Epithelial cell of proximal tubule (primary cell): ENCODE results near the gene ACOT12. TPM values are rescaled to one million over a fixed set of nuclear protein-coding genes. Genes with fewer than 3 reads are reported as not detected.
A peak's percentile ranks its signal among the peaks of the same experiment; 100 is the strongest.

ENCODE experiments used
- DNase-seq: peaks from one replicate; pipeline ENCODE4 v3.0.0-alpha.2; 2011; ENCODE audit warnings: low read depth
- H3K4me3 ChIP-seq: 2 replicates; pipeline ENCODE4 v1.5.1; 2011; ENCODE audit warnings: low read depth, mild to moderate bottlenecking, low read length
- CTCF ChIP-seq: conservative IDR thresholded peaks from 2 replicates; pipeline ENCODE4 v1.5.1; 2012; ENCODE audit warnings: low read depth, mild to moderate bottlenecking, low read length
- total RNA-seq: library from RNA; depleted of rRNA; stranded (reverse); fragments of >200 nt; gene quantifications from 2 replicates; pipeline ENCODE4 v1.2.3, GENCODE V29; 2015

The ACOT12 gene
- total RNA-seq, 1 donor from 2014 or later: not detected

- no peak for TF ChIP-seq CTCF
- no peak for DNase-seq
- no peak overlapping the region for H3K4me3 ChIP-seq
These were observed 32.6 kb upstream of the ACOT12 start for GRCh38 chr5:81426359-81427030.

- TF ChIP-seq CTCF: peak; percentile 60
- DNase-seq: no peak
- no peak overlapping the region for H3K4me3 ChIP-seq
These were observed 31.6 kb upstream of the ACOT12 start for GRCh38 chr5:81425569-81425968.

GRCh38 chr5:81424728-81425127, 30.8 kb upstream of the ACOT12 start:
- DNase-seq: no peak
- no peak overlapping the region for H3K4me3 ChIP-seq
- no peak for TF ChIP-seq CTCF

GRCh38 chr5:81422671-81423070, 28.7 kb upstream of the ACOT12 start:
- DNase-seq: peak; percentile 15
- TF ChIP-seq CTCF: no peak
- no peak overlapping the region for H3K4me3 ChIP-seq

- no peak for TF ChIP-seq CTCF
These were observed 26.2 kb upstream of the ACOT12 start for GRCh38 chr5:81420039-81420667.

DNA sequence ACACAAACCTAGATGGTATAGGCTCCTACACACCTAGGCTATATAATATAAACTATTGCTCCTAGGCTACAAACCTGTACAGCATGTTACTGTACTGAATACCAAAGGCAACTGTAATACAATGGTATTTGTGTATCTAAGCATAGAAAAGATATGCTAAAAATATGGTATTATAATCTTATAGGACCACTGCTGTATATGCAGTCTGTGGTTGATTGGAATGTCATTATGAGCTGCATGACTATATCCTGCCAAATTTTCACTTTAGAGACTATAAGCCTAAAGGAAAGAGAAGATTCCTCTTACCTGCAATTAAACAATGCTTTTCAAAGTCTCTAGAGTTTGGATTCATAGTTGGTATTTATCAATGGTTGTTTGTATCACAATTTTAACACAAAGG, 24.7 kb upstream of the ACOT12 start:
- no peak for DNase-seq
- no peak for TF ChIP-seq CTCF
- no peak overlapping the region for H3K4me3 ChIP-seq

More at GRCh38 chr5:81420039-81420667, 26.2 kb upstream of the ACOT12 start:
- H3K4me3 ChIP-seq: no peak overlapping the region
- peak; percentile 79 for DNase-seq

DNA sequence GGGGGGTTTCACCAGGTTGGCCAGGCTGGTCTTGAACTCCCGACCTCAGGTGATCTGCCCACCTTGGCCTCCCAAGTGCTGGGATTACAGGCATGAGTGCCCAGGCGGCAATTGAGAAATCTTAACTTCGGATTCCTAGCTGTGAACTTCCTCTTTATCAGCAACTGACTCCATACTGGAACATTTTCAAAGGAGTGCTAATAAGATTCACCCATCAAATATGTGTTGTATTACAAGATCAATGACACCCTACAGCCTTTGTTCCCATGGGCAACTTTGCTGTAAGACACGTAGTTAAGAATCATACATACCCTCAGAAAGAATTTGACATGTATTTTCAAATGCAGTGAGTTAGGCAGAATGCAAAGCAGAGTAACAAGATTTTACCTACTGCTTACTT, 23.1 kb upstream of the ACOT12 start:
- H3K4me3 ChIP-seq: no peak overlapping the region
- DNase-seq: no peak
- TF ChIP-seq CTCF: no peak
